ENCODE data around the gene TRPM3.

TRPM3 gene

DNA sequence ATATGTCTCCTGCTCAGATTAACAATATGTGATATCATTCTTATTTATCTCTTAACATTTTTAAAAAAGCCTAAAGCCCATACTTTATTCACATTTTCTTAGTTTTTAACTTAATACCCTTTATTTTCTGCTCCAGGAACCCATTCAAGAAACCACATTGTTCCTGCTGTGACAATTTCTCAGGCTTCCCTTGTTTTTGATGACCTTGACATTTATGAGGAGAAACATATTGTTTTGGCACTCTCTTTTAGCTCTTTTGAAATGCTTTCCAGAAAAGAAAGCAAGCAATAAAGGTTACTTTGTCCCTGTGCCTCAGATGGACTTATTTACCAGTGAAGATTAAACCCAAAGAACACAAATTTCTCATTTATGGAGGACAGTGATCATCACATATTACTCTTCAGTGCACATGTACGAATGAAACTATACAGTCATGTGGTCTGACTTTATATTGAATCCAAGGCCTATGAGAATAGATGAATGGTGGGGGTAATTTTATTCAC lies 445.5 kb downstream of the TRPM3 start:
- TF ChIP-seq, protein P1, sequence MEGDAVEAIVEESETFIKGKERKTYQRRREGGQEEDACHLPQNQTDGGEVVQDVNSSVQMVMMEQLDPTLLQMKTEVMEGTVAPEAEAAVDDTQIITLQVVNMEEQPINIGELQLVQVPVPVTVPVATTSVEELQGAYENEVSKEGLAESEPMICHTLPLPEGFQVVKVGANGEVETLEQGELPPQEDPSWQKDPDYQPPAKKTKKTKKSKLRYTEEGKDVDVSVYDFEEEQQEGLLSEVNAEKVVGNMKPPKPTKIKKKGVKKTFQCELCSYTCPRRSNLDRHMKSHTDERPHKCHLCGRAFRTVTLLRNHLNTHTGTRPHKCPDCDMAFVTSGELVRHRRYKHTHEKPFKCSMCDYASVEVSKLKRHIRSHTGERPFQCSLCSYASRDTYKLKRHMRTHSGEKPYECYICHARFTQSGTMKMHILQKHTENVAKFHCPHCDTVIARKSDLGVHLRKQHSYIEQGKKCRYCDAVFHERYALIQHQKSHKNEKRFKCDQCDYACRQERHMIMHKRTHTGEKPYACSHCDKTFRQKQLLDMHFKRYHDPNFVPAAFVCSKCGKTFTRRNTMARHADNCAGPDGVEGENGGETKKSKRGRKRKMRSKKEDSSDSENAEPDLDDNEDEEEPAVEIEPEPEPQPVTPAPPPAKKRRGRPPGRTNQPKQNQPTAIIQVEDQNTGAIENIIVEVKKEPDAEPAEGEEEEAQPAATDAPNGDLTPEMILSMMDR (IDR thresholded peaks at IDR 0.05): no peak

DNA sequence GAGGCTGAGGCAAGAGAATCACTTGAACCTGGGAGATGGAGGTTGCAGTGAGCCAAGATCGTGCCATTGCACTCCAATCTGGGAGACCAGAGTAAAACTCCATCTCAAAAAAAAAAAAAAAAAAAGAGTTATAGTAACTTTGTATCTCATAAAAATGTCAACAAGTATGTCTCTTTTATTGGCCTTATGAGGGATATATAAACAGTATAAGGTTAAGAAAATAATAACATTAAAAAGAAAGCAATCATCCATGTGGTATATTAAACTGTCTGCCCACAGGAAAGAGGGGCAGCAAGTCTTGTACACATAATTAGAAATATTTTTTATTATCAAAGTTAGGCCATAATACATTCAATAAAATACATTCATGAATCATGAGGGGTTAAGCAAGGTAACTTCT lies 447.6 kb downstream of the TRPM3 start:
- TF ChIP-seq, protein P1 (IDR thresholded peaks at IDR 0.05): no peak

DNA sequence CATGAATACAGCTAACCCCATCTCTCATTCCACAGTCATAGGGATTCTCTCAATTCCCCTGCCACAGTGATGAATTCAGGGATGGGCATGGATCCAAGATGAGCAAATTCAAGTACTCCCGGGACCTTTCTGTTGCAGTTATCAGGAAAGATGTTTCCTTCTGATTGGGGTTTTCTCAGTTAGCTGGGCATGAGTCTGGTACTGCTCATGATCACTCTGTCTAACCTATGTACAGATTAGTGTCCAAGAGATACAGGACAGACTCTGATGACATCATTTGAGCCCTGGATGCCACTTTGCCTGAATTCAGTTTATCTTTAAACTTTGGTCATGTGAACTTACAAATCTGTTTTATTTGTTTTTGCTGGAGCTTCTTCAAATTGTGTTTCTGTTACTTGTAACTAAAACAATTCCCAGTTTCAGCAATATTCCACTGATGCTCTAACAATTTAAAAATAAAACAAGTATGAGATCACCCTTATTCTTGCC lies 449.2 kb downstream of the TRPM3 start:
- TF ChIP-seq, protein P1 (IDR thresholded peaks at IDR 0.05): no peak

DNA sequence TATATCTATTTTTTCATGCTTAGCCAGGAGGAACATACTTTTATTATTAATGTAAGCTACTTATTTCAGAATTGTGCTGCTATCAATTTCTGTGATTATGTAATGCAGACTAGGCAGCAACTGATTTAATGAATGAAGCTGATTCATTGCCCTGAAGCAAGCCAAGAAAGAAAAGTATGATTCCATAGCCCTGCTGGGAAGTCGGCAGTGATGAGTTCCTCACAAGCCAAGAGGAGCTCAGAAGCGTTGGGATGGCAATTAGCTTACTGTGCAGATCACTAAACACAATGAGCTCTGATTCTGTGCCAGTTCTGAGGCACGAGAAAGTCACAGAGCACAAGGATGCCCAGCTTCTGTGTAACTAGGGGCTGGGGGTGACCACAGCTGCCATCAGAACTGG lies 452.7 kb downstream of the TRPM3 start:
- TF ChIP-seq, protein P1 (IDR thresholded peaks at IDR 0.05): no peak

DNA sequence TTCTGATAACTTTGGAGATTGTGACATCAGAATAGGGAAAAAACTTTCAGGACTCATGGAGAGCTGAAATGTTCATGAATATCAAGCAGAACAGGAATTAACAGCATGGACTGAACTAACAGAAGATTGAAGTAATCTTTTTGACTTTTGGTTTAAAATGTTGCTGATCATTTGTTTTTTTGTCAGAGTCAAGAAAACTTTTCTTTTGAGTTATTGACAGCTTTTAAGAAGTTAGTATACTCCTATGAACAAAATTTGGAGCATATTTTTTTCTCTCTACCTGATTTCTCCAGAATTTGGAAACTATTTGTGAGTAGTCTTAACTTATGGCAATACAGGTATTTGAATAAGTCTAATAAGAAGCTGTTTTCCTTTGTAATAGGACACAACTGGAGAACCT lies 462.7 kb downstream of the TRPM3 start:
- TF ChIP-seq, protein P1 (IDR thresholded peaks at IDR 0.05): no peak

DNA sequence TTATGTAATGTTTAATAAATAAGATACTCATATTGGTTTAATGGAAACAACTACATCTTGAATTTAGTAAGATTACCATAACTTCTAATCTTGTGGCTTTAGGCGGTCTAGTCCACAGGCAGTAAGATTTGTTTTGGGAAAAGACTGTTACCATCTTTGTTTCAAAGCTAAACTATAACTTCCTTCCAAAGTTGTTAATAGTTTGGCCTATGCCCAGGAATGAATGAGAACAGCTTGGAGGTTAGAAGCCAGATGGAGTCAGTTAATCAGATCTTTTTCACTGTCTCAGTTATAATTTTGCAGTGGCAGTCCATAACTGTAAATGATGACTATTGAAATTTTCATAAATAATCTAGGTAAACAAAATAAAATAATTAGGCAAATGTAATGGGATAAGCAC lies 465.1 kb downstream of the TRPM3 start:
- TF ChIP-seq, protein P1 (IDR thresholded peaks at IDR 0.05): no peak

DNA sequence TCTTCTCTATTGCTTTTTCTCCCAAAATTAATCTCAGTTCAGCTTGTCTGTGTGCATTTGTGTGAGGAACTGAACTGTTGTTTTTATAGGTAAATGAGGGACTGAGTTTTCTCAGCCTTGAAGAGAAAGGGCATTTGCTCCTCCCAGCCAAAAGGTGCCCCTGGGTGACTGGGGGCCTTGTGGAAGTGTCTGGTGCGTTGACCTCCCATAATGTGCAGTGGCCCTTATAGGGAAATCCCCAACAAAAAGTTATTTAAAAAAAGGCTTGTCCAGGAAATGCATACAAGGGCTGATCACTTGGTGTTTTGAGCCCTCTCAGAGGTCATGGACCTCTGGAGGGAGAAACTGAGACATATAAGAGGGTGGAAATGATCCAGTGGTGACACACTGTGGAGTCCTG lies 467.3 kb downstream of the TRPM3 start:
- TF ChIP-seq, protein P1 (IDR thresholded peaks at IDR 0.05): no peak

DNA sequence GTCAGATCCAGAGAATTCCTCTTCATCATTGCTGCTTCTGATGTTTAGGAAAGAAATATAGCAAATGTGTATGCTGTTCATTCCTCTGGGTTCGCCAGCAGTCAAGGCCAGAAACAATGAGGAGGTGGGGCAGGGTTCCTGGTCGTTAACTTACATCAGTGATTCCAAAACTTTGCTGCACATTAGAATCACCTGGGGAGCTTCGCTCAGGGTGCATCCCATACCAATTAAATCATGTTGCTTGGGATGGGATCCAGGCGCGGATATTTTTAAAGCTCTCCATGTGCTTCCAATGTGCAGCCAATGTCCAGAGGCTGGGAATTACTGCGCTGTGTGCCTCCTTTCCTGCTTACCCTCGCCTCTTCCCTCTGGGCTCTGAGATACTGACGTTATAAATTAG lies 479.1 kb downstream of the TRPM3 start:
- TF ChIP-seq, protein P1 (IDR thresholded peaks at IDR 0.05): no peak

All from LNCAP (cell line).